HG03097 (cell line): Measurements from ENCODE around the gene HDGFL2.
"Not testable (repeated sequence)": the region's sequence is repeated elsewhere in the genome, so short reads cannot be mapped to it uniquely, and the experiment has no call there.

Source experiments
- ATAC-seq: cut with Tn5 transposase; IDR thresholded peaks from one replicate; pipeline ENCODE4 v1.9.1; 2021; ENCODE audit not compliant: unreplicated experiment, low FRiP score

The HDGFL2 gene

DNA sequence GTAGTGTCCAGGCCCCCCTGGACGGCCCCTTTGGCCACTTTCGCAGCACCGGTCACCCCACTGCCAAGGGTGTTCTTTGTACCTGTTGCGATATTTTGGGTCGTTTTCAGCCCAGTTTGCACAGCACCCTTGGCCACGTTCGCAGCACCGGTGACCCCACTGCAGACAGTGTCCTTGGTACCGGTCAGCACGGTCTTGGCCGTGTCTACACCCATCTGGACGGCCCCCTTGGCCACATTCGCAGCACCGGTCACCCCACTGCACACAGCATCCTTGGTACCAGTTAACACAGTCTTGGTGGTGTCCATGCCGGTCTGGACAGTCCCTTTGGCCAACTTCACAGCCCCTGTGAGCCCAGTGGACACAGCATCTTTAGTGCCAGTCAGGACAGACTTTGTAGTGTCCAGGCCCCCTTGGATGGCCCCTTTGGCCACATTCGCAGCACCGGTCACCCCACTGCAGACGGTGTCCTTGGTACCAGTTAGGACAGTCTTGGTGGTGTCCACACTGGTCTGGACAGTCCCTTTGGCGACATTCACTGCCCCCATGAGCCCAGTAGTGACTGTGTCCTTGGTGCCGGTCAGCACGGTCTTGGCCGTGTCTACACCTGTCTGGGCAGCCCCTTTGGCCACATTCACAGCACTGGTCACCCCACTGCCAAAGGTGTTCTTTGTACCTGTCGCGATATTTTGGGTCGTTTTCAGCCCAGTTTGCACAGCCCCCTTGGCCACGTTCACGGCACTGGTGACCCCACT, 39.4 kb downstream of the HDGFL2 start:
- ATAC-seq: no peak

- ATAC-seq: no peak
Measured at GRCh38 chr19:4512070-4512469, 40.0 kb downstream of the HDGFL2 start.

DNA sequence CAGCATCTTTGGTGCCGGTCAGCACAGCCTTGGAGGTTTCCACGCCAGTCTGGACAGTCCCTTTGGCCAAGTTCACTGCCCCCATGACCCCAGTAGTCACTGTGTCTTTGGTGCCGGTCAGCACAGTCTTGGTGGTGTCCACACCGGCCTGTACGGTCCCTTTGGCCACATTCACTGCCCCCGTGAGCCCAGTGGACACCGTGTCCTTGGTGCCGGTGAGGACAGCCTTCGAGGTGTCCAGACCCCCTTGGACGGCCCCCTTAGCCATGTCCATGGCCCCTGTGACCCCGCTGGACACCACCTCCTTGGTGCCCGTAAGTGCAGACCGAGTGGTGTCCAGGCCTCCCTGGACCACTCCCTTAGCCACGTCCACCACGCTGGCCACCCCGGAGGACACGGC, 41.2 kb downstream of the HDGFL2 start:
- no peak for ATAC-seq

DNA sequence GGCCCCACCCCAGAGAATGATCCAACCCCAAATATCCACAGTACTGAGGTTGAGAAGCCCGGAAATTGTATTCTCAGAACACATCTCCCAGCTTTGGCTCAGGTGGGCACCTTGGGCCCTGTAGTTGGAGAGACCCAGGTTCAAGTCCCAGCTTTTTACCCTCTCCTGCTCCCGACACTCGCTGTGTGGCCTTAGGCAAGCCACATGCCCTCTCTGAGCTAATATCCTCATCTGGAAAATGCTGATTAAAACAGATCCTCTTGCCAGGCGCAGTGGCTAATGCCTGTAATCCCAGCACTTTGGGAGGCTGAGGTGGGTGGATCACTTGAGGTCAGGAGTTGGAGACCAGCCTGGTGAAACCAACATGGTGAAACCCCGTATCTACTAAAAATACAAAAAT, 43.6 kb downstream of the HDGFL2 start:
- ATAC-seq: no peak

- no peak for ATAC-seq
Measured at GRCh38 chr19:4516199-4516938, 44.3 kb downstream of the HDGFL2 start.

DNA sequence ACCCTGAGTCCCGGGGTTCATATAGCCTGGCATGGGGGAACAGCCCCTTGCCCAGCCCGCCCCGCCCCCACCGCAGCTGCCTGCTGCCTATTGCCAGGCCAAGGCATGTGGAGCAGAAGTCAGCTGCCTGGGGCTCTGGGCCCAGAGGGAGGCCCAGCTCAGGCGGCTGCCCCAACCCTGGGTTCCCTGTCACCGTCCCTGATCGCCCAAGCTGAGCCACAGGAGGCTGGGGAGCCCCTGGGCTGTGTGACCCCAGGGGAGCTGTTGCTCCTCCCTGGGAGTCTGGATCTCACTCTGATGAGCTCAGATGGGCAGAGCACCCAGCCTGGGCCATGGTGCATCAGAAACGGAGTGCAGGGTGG, 44.8 kb downstream of the HDGFL2 start:
- ATAC-seq: no peak

GRCh38 chr19:4517451-4518057, 45.5 kb downstream of the HDGFL2 start:
- ATAC-seq: no peak

GRCh38 chr19:4518345-4519171, 46.5 kb downstream of the HDGFL2 start, which contains the start of gene PLIN4:
PLIN4 (minus strand) TSS chr19:4518486; CDS start chr19:4518272, 214 bp downstream.
- ATAC-seq: no peak

- no peak for ATAC-seq
Measured at GRCh38 chr19:4519172-4519496, 47.0 kb downstream of the HDGFL2 start.

- ATAC-seq: no peak
Measured at GRCh38 chr19:4519521-4520277, 47.6 kb downstream of the HDGFL2 start.

DNA sequence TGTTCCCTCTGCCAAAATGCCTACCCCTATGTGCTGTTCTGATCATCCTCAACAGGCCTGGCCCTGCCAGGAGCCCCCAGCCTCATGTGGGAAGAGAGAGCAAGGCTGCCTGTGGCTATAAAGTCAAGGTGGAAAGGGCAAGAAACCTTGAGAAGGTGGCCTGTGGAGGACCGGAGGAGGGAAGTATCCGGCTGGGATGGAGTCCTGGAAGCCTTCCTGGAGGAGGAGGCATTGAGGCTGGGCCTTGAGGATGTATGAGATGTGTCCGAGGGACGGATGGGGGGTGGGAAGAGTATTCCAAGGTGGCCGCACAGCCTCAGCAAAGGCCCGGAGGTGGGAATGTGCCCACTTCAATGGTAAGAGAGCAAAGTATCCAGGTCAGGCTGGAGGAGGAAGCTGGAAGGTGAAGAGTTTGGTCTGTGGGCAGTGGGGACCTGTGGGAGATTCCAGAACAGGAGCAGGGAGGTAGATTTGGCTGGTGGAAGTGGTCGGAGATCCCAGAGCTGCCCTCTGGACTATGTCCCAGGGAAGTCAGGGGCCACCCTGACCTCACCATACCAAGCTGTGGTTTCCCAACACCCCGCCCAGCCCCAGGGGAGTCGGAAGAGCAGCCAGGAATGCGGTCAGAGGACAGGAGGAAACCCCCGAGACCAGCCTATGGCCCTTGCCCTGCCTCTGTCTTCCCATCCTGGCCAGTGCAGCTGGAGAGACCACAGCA, 49.2 kb downstream of the HDGFL2 start:
- ATAC-seq: no peak

DNA sequence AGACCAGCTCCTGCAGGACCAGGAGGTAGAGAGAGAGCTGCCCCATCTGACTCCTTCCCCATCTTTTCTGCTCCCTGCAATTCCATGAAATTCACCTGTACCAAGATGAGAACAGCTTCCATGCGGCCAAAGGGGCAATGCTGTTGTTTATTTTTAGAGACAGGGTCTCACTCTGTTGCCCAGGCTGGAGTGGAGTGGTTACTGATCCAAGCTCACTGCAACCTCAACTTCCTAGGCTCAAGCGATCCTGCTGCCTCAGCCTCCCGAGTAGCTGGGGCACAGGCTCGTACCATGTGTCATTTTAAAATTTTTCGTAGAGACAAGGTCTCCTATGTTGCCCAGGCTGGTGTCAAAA, 49.8 kb downstream of the HDGFL2 start:
- ATAC-seq: no peak

- ATAC-seq: no peak
Measured at GRCh38 chr19:4522291-4523002, 50.4 kb downstream of the HDGFL2 start.

DNA sequence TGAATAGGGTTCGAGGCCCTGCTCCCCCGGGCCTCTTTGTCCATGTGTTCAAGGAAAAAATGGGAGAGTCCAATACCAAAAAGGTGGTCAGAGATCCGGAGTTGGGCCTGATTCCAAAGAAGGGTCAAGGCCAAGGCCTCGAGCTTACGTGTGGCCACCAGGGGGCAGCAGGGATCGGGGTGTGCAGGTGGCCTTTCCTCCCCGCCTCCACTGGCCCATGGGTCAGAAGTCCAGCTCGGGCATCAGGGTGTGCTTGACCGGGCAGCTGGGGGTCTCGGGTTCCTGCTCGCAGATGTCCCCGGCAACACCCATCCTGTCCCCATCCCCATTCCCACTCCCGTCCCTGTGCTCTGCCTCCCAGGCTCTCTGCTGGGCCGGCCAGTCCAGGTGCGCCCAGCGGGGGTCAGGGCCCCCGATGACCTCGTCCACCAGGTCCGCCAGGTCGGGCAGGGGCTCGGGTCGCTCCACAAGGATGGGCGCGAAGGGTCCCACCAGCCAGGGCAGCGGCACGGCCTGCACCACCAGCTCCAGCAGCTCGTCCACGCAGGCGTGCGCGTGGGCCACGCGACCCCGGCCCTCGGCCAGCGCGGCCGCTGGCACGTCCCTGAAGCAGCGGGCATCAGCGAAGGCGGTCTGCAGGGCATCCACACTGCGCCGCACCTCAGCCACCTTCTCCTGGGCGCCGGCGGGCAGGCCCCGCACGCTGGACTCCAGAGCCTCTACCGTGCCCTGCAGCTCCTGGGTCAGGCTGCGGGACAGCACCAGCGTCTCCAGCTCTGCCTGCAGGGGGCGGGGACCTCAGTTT, 51.4 kb downstream of the HDGFL2 start:
- ATAC-seq: no peak

GRCh38 chr19:4524808-4525562, 52.9 kb downstream of the HDGFL2 start:
- ATAC-seq: no peak

GRCh38 chr19:4525563-4526002, 53.5 kb downstream of the HDGFL2 start:
- no peak for ATAC-seq

DNA sequence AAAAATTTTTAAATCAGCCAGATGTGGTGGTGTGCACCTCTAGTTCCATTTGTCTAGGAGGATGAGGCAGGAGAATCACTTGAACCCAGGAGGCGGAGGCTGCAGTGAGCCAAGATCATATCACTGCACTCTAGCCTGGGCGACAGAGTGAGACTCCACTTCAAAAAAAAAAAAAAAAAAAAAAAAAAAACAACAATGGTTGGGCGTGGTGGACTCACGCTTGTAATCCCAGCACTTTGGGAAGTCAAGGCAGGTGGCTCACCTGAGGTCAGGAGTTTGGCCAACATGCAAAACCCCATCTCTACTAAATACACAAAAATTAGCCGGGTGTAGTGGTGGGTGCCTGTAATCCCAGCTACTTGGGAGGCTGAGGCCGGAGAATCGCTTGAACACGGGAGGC, 55.3 kb downstream of the HDGFL2 start:
- not testable (repeated sequence) for ATAC-seq

GRCh38 chr19:4528843-4529242, 56.7 kb downstream of the HDGFL2 start:
- no peak for ATAC-seq
